Right ventricle myocardium inferior (tissue), 1 donor: ENCODE measurements around the gene ASIC4. TPM values are rescaled to one million over a fixed set of nuclear protein-coding genes. Genes with fewer than 3 reads are reported as not detected.
A peak's percentile ranks its signal among the peaks of the same experiment; 100 is the strongest.

Source experiments
- ATAC-seq: fragments of 200-7000 bp; cut with Tn5 transposase; one replicate; pipeline ENCODE4 v1.9.1; 2020; ENCODE audit warnings: mild to moderate bottlenecking, moderate library complexity
- DNase-seq: peaks from one replicate; pipeline ENCODE4 v3.0.0; 2021; ENCODE audit errors: missing footprints
- intact Hi-C: fragments of 100-400 bp; cut with DNase I; formaldehyde crosslinking; loops from one replicate; pipeline ENCODE4 v1.11.0; 2022
- microRNA-seq: library from miRNA; unstranded; fragments of <30 nt; microRNA quantifications from one replicate; pipeline ENCODE4 v1.2.0, GENCODE V29; 2020
- total RNA-seq: library from RNA; stranded (reverse); fragmentation: NEBNext Ultra II Directional; extraction: Animal tissue kit (Norgen Biotek cat#: 25700); gene quantifications from one replicate; pipeline ENCODE4 v1.2.1, GENCODE V29; 2021
- donor health status: DM: no; HTN: yes; CAD: no; lungs with severe emphysema.

The ASIC4 gene
- total RNA-seq, 1 donor from 2014 or later: not detected

GRCh38 chr2:219570194-219570923 lies 56.1 kb downstream of the ASIC4 start:
- DNase-seq: peak; percentile 65
- ATAC-seq: peak; percentile 27
- intact Hi-C loops: loop anchor here (2.0 to 5.0 kb wide), 4 partner anchors 26 to 74 kb away; partner anchors contain the start of genes SLC4A3 and STK11IP

GRCh38 chr2:219570924-219571310 lies 56.6 kb downstream of the ASIC4 start:
- peak; percentile 22 for ATAC-seq
- peak; percentile 71 for DNase-seq
- intact Hi-C loops: loop anchor here (2.0 to 5.0 kb wide), 4 partner anchors 26 to 74 kb away; partner anchors contain the start of genes SLC4A3 and STK11IP

GRCh38 chr2:219571311-219572236 lies 57.3 kb downstream of the ASIC4 start, which contains the start of gene OBSL1:
Gene OBSL1 (minus strand): TSS chr2:219571539. CDS start chr2:219571232, 307 bp downstream.
- DNase-seq: peak; percentile 85
- intact Hi-C loops: loop anchor here (2.0 to 5.0 kb wide), 4 partner anchors 25 to 73 kb away; partner anchors contain the start of genes SLC4A3 and STK11IP
- peak; percentile 88 for ATAC-seq

GRCh38 chr2:219572237-219573001 lies 58.1 kb downstream of the ASIC4 start, which contains the start of gene INHA:
Gene INHA (plus strand): TSS chr2:219572310. CDS start chr2:219572375, 65 bp downstream.
- intact Hi-C loops: loop anchor here (5.0 kb wide), 2 partner anchors 40 to 55 kb away; partner anchors contain the start of gene SLC4A3
- DNase-seq (no peak), ATAC-seq (no peak)

- no peak for ATAC-seq
- intact Hi-C loops: loop anchor here (5.0 kb wide), 2 partner anchors 39 to 54 kb away; partner anchors contain the start of gene SLC4A3
- no peak for DNase-seq
These were observed 58.9 kb downstream of the ASIC4 start for GRCh38 chr2:219573166-219573565.

GRCh38 chr2:219574484-219575311 lies 60.4 kb downstream of the ASIC4 start:
- ATAC-seq (no peak), DNase-seq (peak; percentile 68)
- intact Hi-C loops: loop anchor here (5.0 kb wide), 2 partner anchors 38 to 53 kb away; partner anchors contain the start of gene SLC4A3

GRCh38 chr2:219575566-219576504 lies 61.6 kb downstream of the ASIC4 start:
- DNase-seq (no peak), ATAC-seq (no peak)
- intact Hi-C loops: no loop called here

GRCh38 chr2:219576505-219577388 lies 62.5 kb downstream of the ASIC4 start:
- DNase-seq: no peak
- intact Hi-C loops: no loop called here
- peak; percentile 15 for ATAC-seq

- intact Hi-C loops: no loop called here
- DNase-seq (no peak), ATAC-seq (no peak)
These were observed 64.7 kb downstream of the ASIC4 start for GRCh38 chr2:219578811-219579613.

- intact Hi-C loops: no loop called here
- DNase-seq (no peak), ATAC-seq (no peak)
These were observed 67.1 kb downstream of the ASIC4 start for GRCh38 chr2:219581346-219581745.

Small RNA genes within 50 kb of the gene (microRNA-seq; reads per million reads assigned to microRNA genes)
- 5.1 reads per million, percentile 12 among the genes with 10 or more reads in this experiment for gene MIR3132

Other genes with a start within 250 kb of the ASIC4 start
- gene DNAJB2, start 235.1 kb upstream of the ASIC4 start, total RNA-seq: 80.4 TPM
- gene PTPRN, start 205.1 kb upstream of the ASIC4 start, total RNA-seq: not detected
- not detected for gene RESP18, start 181.7 kb upstream of the ASIC4 start, total RNA-seq
- gene DNPEP, start 126.6 kb upstream of the ASIC4 start, total RNA-seq: 66.6 TPM
- gene DES, start 96.1 kb upstream of the ASIC4 start, total RNA-seq: 13,356 TPM
- gene SPEG, start 79.6 kb upstream of the ASIC4 start, total RNA-seq: 119 TPM
- 22.9 TPM for gene GMPPA, start 15.6 kb upstream of the ASIC4 start, total RNA-seq
- 92.2 TPM for gene CHPF, start 29.3 kb downstream of the ASIC4 start, total RNA-seq
- gene TMEM198, start 29.5 kb downstream of the ASIC4 start, total RNA-seq: 2.7 TPM
- gene OBSL1, start 57.1 kb downstream of the ASIC4 start, total RNA-seq: 158 TPM
- 1.9 TPM for gene INHA, start 57.8 kb downstream of the ASIC4 start, total RNA-seq
- gene STK11IP, start 83.4 kb downstream of the ASIC4 start, total RNA-seq: 13.9 TPM
- gene SLC4A3, start 113.1 kb downstream of the ASIC4 start, total RNA-seq: 445 TPM